D721Med (cell line): ENCODE measurements around the gene ACTR6.

Experiments used
- DNase-seq: peaks from one replicate; pipeline ENCODE4 v3.0.0; 2011; ENCODE audit warnings: low spot score; ENCODE audit not compliant: insufficient read length
- FAIRE-seq: peaks from 2 replicates; lab custom pipeline; 2011; peaks lifted over from hg19 to GRCh38; lab: Jason Lieb, UNC
- TF ChIP-seq, protein P1 (sequence below): IDR thresholded peaks from 2 replicates; pipeline ENCODE4 v1.5.1; 2012; ENCODE audit warnings: mild to moderate bottlenecking, control low read depth; ENCODE audit not compliant: insufficient read depth; ENCODE audit errors: missing control alignments

The ACTR6 gene

DNA sequence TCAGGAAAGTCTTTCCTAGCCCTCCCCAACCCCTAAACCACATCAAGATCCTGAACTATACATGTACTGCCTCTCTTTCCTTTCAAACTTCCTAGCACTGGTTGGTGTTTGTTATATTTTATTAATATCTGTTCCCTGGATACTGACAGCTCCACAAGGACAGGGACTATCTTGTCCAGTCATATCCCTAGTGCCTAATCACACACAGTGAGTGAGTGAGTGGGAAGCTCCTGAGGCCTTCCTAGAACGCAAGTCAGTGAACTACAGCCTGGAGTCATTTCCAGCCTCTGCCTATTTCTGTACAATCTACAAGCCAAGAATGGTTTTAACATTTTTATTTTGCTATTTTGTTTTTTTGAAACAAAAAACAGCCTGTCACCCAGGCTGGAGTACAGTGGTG lies 7.5 kb upstream of the ACTR6 start:
- TF ChIP-seq, protein P1, sequence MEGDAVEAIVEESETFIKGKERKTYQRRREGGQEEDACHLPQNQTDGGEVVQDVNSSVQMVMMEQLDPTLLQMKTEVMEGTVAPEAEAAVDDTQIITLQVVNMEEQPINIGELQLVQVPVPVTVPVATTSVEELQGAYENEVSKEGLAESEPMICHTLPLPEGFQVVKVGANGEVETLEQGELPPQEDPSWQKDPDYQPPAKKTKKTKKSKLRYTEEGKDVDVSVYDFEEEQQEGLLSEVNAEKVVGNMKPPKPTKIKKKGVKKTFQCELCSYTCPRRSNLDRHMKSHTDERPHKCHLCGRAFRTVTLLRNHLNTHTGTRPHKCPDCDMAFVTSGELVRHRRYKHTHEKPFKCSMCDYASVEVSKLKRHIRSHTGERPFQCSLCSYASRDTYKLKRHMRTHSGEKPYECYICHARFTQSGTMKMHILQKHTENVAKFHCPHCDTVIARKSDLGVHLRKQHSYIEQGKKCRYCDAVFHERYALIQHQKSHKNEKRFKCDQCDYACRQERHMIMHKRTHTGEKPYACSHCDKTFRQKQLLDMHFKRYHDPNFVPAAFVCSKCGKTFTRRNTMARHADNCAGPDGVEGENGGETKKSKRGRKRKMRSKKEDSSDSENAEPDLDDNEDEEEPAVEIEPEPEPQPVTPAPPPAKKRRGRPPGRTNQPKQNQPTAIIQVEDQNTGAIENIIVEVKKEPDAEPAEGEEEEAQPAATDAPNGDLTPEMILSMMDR, result no peak
- no peak for DNase-seq
- no peak for FAIRE-seq

DNA sequence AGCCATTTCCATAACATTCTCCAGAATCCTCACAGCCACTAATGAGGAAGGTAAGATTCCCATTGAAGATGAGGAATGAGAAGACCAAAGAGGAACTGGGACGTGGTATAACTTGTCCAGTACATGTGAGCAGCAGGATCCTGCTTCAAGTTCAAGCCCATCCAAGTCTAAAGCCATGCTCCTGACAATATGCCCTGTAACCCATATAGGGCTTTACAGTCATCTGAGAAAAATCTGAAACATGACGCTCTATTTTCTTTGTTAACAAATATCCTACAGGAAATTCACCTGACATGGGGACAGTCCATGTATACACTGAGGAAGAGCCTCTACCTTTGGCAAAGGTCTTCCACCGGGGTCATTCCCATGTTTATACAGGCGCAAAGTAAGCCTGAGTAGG lies 3.1 kb upstream of the ACTR6 start:
- TF ChIP-seq, protein P1, result no peak
- no peak for FAIRE-seq
- no peak for DNase-seq

GRCh38 chr12:100199023-100199346 lies 1.6 kb upstream of the ACTR6 start:
- DNase-seq (no peak), FAIRE-seq (no peak)
- TF ChIP-seq, protein P1, result no peak

DNA sequence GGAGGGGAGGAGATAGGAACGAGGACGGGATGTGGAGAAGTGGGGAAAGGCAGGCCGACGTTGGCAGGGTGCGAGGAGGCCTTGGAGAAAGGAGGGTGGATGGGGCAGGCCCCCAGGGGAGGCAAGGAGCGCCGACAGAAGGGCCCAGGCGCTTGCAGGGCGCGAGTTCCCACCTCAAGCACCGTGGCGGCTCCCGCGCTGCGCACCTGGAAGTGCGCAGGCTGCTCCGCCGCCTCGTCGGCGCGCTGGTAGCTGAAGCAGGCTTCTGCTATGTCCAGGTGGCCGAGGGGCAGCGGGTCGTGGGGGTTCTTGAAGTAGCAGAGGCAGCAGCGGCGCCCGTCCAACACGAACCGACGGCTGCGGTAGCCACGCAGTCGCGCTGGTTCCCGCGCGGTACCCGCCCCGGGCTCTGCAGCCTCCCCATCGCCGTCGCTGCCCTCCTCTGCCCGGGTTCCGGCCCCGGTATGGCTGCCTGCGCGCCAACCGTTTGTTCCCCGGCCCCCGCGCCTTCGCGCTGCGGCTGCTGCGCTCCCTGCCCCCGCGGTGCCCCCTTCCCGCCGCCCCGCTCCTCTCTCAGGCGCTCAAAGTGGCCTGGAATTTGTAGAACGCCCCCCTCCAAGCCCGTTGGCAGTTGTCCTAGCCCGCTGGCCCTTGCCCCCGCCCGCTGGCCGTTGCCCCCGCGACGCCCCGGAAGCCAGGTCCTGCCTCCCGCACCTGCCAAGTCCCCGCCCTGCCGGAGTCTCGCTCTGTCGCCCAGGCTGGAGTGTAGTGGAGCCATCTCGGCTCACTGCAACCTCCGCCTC lies 1.1 kb upstream of the ACTR6 start:
- TF ChIP-seq, protein P1, result no peak
- DNase-seq, result peak; percentile 35
- FAIRE-seq, result no peak

DNA sequence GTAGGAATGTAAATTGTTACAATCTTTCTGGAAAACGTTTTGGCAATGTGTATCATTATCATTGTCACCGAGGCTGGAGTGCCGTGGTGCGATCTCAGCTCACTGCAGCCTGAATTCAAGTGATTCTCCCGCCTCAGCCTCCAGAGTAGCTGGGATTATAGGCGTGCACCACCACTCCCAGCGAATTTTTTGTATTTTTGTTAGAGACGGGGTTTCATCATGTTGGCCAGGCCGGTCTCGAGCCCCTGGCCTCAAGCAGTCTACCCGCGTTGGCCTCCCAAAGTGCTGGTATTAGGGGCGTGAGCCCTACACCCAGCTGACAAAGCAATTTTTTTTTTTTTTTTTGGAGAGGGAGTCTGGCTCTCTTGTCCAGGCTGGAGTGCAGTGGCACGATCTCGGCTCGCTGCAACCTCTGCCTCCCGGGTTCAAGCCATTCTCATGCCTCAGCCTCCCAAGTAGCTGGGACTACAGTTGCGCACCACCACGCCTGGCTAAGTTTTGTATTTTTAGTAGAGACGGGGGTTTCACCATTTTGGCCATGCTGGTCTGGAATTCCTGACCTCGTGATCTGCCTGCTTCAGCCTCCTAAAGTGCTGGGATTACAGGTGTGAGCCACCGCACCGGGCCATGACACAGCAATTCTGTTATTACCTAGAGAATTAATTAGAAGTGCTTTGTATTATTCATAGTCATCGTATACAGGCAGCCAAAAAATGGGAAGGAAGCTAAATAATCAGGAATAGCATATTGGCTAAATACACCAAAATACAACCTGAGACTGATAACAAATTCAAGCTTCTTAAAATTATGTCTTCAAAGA lies 1.2 kb downstream of the ACTR6 start:
- TF ChIP-seq, protein P1, result no peak
- DNase-seq (no peak), FAIRE-seq (no peak)

GRCh38 chr12:100207311-100207710 lies 6.7 kb downstream of the ACTR6 start:
- TF ChIP-seq, protein P1, result no peak
- FAIRE-seq, result no peak
- DNase-seq, result no peak
